Stimulated activated CD8-positive, alpha-beta memory T cell treated with anti-CD3 and anti-CD28 coated beads, Interleukin-4, amount 100 ng/mL, for 48 hours (primary cell): ENCODE results near the gene CITED2.
A peak's percentile ranks its signal among the peaks of the same experiment; 100 is the strongest.

ENCODE experiments used
- DNase-seq: peaks from one replicate; pipeline ENCODE4 v3.0.0-alpha.2; 2020

Gene CITED2

DNA sequence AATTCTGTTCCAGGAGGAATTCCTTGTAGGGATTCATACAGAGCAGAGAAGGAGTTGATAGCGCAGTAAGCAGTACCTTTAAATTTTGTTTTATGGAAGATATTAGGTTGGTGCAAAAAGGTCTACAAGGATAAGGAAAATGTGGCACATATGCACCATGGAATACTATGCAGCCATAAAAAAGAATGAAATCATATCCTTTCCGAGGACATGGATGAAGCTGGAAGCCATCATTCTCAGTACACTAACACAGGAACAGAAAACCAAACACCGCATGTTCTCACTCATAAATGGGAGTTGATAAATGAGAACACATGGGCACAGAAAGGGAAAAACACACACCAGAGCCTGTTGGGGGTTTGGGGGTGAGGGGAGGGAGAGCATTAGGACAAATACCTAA, 45.2 kb downstream of the CITED2 start:
- no peak for DNase-seq

DNA sequence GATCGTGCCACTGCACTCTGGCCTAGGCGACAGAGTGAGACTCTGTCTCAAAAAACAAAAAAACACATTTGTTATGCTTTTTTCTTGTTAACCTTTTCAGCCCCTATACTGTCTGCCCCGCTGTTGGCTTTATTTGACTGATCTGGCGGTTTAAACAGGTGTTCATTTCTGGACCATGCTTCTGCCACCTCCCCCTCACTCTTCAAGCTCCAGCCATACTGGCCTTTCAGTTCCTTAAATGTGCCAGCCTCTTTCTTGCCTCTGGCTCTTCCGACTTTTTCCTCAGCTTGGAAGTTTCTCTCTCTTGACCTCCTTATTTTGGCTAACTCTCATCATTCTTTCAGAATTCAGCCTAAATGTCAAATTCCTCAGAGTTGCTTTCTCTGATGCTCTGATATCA, 47.4 kb downstream of the CITED2 start:
- DNase-seq, result no peak

DNA sequence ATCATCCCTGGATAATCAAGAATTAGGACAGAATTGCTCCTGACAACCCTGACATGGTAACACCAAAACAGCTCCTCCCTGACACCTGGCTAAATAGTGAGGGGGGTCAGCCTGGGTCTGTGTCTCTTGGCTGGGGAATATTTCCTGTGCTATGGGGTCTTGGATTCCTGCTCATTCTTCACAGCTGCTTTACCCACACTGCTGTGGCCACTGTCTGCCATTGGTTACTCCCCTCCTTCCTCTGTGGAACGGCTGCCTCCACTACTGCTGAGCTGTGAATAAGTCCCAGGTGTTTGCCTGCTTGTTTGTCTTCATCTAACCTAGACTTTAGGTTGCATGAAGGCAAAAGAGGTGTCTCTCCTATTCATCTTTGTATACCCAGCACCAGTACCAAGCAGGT, 48.8 kb downstream of the CITED2 start:
- DNase-seq, result no peak

DNA sequence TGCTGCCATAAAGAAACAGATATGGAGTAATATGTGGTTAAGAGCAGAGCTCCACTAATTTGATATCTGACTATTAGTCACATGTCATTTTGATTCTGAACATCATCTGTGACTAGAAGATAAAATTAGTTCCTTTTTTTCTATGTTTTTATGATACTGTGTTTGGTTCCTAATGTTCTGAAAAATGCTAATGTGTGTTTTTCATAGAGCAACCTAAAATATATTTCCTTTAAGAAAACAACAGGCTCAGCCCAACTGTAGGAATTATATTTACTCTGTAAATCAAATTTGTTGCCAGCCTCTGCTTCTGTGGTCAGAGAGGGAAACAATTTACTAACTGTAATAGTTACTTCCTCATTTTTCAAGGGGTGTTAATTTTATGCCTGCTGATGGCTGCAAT, 49.3 kb downstream of the CITED2 start:
- DNase-seq, result no peak

DNA sequence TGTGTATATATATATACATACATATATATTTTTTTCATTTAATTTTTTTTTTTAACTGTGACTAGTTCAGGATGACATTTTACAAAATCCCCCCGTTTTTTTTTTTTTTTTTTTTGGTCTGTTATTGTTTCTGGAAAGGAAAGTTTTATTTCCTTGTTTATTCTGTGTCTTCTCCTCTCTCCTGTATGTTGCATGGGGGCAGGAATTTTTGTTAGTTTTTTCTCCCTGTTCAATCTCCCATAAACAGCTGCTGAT, 50.2 kb downstream of the CITED2 start:
- DNase-seq, result no peak

DNA sequence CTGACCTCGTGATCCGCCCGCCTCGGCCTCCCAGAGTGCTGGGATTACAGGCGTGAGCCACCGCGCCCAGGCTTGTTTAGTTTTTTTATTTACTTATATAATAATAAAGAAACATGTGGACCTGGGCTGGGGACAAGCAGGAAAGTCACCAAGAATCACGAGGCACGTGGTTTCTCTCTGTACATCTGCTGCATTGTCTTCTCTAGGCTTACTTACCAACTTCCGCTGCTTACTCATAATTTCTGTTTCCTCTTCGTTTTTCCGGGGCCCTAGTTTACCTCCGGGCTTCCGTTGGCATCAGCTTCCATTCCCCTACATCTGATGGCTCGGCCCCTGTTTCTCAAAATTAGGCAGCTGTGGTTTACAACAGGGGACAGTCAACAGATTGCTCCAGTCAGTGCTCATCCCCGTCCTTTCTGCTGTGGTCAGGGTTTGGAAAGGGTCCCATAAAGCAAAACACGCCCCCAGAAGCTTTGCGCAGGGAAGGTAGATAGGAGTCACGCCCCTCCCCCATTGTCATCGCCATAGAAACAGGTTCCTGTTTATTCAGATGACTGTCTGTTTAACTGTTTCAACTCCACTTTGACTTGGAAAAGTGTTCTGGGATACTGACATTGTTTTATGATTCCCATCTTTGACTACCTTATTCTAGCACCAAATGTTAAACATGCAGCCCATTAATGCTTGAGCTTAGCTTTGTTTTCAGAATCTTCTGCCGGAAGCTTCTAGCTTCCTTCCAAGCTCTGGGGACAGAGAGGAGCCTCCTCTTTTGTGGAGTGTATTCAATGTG, 50.7 kb downstream of the CITED2 start:
- peak; percentile 86 for DNase-seq
